Measurements from ENCODE around the gene SIAH3.

The SIAH3 gene

DNA sequence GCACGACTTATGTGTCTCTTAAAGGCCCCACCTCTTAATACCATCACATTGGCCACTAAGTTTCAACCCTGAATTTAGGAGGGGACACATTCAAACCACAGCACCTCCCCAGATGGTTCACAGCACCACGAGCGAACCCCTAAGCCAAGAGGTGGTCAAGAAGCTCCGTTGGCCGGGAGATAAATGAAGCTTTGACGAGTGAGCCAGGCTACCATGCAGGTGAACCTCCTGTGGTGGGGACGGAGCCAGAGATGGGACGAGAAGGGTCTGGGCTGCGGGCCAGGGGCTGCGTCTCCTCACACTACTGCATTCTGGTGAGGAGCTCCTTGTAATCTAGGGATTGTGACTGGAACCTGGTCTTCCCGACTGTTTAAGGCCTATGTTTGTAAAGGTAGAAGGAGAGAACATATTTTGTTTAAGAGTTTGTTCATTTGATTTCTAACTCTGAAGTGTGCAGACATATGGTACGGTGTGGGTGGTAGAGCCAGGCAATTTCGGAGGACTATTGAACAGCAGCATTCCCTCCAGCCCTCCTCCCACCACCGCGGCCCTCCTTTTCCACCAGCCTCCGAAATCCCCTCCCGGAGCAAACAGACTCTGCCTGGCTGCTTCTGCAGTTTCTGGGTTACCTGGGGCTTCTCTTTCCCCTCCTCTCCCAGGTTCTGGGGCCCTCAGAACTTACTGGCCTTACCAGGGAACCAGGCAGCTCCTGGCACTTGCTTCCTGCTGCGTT, 31.3 kb downstream of the SIAH3 start:
- DNase-seq = no peak

GRCh38 chr13:45817833-45818232, 33.7 kb downstream of the SIAH3 start:
- no peak for DNase-seq

- DNase-seq = no peak
These were observed 35.1 kb downstream of the SIAH3 start for GRCh38 chr13:45816427-45816826.

GRCh38 chr13:45812695-45813372, 38.7 kb downstream of the SIAH3 start:
- no peak for DNase-seq

DNA sequence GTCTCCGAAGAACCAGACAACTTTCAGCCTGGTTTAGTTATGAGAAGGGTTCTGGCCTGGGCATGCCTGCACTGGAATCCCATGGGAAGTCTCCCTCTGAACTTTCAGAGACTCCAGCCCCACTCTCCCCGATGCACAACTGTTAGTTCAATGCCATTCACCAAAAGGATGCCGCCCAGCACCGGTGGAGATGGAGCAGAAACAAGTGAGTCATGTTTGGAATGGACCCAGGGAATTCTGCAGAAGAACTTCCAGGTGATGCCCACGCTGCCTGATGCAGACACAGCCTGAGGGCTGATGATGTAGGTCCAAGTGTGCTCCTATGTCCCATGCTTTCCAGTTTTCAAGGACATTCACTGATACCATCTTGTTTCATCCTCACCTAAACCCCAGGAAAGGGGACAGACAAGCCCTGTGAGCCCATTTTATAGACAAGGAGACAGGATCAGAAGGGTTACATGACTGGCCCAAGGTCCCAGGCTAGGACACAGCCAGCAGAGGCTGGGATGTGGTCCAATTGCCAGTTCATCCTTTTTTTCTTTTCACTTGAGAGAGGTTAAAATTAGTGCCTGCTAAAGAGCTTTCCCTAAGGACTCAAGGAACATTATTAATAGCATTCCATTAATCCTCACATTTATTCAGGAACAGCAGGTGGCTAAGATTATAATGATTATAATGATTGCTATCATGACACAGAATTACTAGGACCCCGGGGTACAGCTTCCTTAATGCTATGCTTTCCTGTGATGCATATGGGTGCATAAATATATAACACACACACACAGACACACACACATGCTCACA, 39.5 kb downstream of the SIAH3 start:
- DNase-seq = no peak

- DNase-seq = no peak
These were observed 41.7 kb downstream of the SIAH3 start for GRCh38 chr13:45809801-45810394.

GRCh38 chr13:45808925-45809324, 42.6 kb downstream of the SIAH3 start:
- DNase-seq = no peak

- DNase-seq = no peak
These were observed 43.9 kb downstream of the SIAH3 start for GRCh38 chr13:45807520-45808099.

GRCh38 chr13:45800485-45800884, 51.1 kb downstream of the SIAH3 start:
- DNase-seq = no peak

- no peak for DNase-seq
These were observed 52.1 kb downstream of the SIAH3 start for GRCh38 chr13:45799451-45799850.

DNA sequence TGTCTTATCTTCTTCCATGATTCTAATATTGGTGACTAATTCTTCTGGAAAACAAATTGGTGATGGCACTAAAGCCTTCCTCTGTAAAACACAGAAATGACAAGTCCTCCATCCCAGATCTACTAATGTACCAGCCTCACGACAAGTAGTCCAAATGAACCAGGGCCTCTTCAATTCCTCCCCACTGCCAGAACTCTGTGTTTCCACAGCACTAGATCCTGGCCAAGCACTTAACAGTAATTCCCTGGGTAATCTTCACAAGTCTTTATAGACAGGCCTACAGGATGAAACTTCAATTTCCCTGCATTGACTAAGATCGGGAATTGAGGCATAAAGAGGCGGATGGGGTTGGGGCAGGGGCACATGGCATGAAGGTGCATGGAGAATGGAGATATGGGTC, 52.7 kb downstream of the SIAH3 start:
- DNase-seq = no peak

DNA sequence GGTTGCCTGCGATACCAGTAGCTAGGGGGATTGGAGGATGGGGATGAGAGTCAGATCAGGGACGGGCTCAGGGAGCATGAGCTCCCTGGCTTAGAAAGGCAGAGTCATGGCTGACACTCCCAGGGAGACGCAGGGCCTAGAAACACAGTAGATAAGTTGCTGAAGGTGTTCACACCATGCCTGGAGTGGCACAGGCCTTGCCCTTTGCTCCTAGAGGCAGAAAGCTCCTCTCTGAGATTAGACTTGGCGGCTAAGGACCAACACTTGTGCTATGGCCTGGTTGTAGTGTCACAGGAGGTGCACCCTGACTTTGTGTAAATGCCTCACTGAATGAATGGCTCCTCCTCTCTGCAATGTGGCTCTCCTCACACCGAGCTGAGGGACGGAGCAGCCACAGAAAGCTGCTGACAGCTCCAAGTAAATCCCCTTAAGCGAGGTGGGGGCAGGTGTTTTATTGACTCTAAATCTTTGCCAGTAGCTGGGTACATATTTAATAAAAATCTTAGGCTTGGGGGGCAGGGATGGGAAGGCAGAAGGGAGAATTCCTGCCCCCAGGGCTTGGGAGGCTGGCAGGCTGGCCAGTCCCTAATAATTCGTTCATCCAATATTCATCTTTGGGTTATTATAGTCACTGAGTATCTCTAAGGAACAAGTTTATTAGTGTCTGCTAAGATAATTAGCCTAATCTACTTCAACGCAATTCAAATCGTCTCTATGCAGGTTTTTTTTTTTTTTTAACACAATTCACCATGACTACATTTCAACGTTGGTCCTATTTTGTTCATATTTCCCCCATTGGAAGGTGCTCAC, 54.9 kb downstream of the SIAH3 start:
- DNase-seq = no peak

GRCh38 chr13:45792827-45793303, 58.7 kb downstream of the SIAH3 start:
- DNase-seq = no peak

DNA sequence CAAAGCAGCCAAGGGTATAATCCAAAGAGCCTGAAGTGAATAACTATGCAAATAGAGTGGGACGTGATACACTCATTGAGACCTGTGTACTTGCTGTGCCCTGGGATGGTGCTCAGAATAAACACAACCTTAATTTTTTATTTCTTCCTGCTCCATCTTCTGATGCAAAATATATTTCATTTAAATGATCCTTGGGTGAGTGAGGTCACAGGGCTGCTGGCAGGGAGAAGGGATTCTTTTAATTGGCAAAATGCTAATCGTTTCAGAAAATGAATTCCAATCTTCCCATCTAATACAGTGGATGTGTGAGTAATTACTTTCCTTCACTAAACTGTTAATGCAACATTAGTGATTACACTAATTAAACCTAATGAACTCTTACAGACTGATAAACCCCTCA, 63.5 kb downstream of the SIAH3 start:
- no peak for DNase-seq

DNA sequence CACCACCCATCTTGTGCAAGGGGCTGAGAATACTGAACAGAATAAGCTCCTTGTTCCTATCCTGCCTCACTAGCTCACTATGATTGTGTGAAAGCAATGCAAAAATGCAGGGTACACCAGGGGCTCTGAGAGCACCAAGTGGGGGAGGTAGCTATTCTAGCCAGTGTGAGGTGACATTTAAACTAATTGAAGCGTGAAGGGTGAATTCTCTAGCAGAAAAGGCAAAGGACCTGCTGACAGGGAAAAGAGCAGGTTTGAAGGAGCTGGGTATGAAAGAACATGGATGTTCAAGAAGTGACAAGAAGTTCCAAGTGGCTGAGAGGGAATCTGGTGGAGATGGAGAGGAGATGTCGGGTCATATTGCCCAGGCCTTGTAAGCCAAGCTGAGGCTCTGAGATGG, 64.2 kb downstream of the SIAH3 start:
- DNase-seq = no peak

GRCh38 chr13:45786293-45786920, 65.1 kb downstream of the SIAH3 start:
- no peak for DNase-seq

GRCh38 chr13:45784755-45785675, 66.5 kb downstream of the SIAH3 start:
- DNase-seq = no peak

- no peak for DNase-seq
These were observed 68.1 kb downstream of the SIAH3 start for GRCh38 chr13:45783346-45784043.

GRCh38 chr13:45782327-45783045, 69.1 kb downstream of the SIAH3 start:
- DNase-seq = no peak

Measured in T-helper 9 cell (primary cell).